Bronchial epithelial cell (primary cell): ENCODE measurements around the gene DYRK1B. TPM values are rescaled to one million over a fixed set of nuclear protein-coding genes. Genes with fewer than 3 reads are reported as not detected.
A peak's percentile ranks its signal among the peaks of the same experiment; 100 is the strongest.

Experiments used
- DNase-seq: peaks from one replicate; pipeline ENCODE4 v3.0.0-alpha.2; 2010; ENCODE audit warnings: low read depth
- FAIRE-seq: peaks from 2 replicates; lab custom pipeline; 2011; peaks lifted over from hg19 to GRCh38; lab: Jason Lieb, UNC
- H3K27me3 ChIP-seq: 2 replicates; pipeline ENCODE4 v1.5.1; 2011; ENCODE audit warnings: low read length; ENCODE audit not compliant: control insufficient read depth, insufficient read depth
- H3K36me3 ChIP-seq: 2 replicates; pipeline ENCODE4 v1.5.1; 2011; ENCODE audit warnings: low read length; ENCODE audit not compliant: control insufficient read depth, insufficient read depth
- H3K4me3 ChIP-seq: 2 replicates; pipeline ENCODE4 v1.5.1; 2011; ENCODE audit warnings: mild to moderate bottlenecking, low read depth, low read length, control low read depth
- CTCF ChIP-seq: IDR thresholded peaks from 2 replicates; pipeline ENCODE4 v1.5.1; 2011; ENCODE audit warnings: mild to moderate bottlenecking, moderate library complexity, low read length, control low read depth, inconsistent platforms; ENCODE audit not compliant: insufficient read depth, severe bottlenecking
- total RNA-seq: library from RNA; depleted of rRNA; stranded (reverse); fragments of >200 nt; gene quantifications from 2 replicates; pipeline ENCODE4 v1.2.1, GENCODE V29; 2014

DYRK1B gene
- total RNA-seq, 1 donor from 2014 or later = 3.2 TPM

GRCh38 chr19:39845933-39846677, 12.1 kb upstream of the DYRK1B start, which contains the start of gene FBL:
TSS of gene FBL (minus strand) at chr19:39846379. CDS start at chr19:39846300, 79 bp downstream.
- H3K27me3 ChIP-seq = no peaks in the 10 kb centered on the region
- H3K36me3 ChIP-seq = no peaks in the 10 kb centered on the region
- peak within 1 kb of the TSS; percentile 95 for H3K4me3 ChIP-seq
- DNase-seq = peak; percentile 76
- no peak for TF ChIP-seq CTCF
- no peak for FAIRE-seq

GRCh38 chr19:39845584-39845932, 11.6 kb upstream of the DYRK1B start:
- no peaks in the 10 kb centered on the region for H3K27me3 ChIP-seq
- FAIRE-seq (no peak), DNase-seq (no peak)
- H3K36me3 ChIP-seq = no peaks in the 10 kb centered on the region
- peak; percentile 9 for TF ChIP-seq CTCF
- peak overlapping the region; percentile 95 for H3K4me3 ChIP-seq

- no peak for FAIRE-seq
Observed at GRCh38 chr19:39845172-39845571, 11.2 kb upstream of the DYRK1B start.

GRCh38 chr19:39843919-39844793, 10.2 kb upstream of the DYRK1B start:
- peak; percentile 46 for TF ChIP-seq CTCF
- FAIRE-seq = peak; percentile 52
- Histone ChIP-seq H3K36me3 (peaks cover 9% of the 10 kb centered on the region), H3K27me3 (no peaks in the 10 kb centered on the region), H3K4me3 (no peak overlapping the region)
- DNase-seq = peak; percentile 50

More at GRCh38 chr19:39845172-39845571, 11.2 kb upstream of the DYRK1B start:
- Histone ChIP-seq H3K36me3 (no peaks in the 10 kb centered on the region), H3K27me3 (no peaks in the 10 kb centered on the region), H3K4me3 (peak overlapping the region; percentile 95)
- DNase-seq = no peak
- no peak for TF ChIP-seq CTCF

GRCh38 chr19:39842693-39843435, 8.9 kb upstream of the DYRK1B start:
- Histone ChIP-seq H3K36me3 (peaks cover 18% of the 10 kb centered on the region), H3K27me3 (no peaks in the 10 kb centered on the region), H3K4me3 (no peak overlapping the region)
- DNase-seq (no peak), FAIRE-seq (no peak)
- no peak for TF ChIP-seq CTCF
